ENCODE data around the gene DLGAP4.

Gene DLGAP4

DNA sequence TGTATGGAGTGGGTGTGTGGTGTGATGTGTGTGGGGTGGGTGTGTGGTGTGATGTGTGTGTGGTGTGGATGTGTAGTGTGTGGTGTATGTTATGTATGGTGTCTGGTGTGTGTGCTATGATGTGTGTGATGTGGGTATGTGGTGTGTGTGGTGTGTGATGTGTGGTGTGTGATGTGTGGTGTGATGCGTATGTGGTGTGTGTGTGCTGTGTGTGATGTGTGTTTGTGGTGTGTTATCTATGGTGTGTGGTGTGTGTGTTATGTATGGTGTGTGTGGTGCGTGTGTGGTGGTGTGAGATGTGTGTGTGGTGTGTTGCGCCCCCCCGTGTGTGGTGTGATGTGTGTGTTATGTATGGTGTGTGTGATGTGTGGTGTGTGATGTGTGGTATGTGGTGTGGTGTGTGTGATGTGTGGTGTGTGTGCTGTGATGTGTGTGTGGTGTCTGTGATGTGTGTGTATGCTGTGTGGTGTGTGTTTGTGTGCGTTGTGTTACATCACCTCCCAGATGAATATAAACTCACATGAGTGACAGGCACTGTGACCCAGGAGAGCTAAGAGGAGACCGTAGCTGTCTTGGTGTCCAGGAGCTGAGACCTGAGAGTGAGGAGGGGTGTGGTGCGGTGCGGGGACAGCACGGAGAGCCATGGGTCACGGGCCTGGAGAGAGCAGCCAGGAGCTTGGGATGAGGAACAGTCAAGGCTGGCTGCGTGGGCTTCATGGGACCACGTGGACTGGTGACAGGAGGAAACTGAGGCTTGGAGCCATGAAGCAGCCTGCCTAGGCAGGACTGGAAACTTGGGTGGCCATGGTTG is 8.8 kb downstream of the DLGAP4 start:
- DNase-seq (ENCODE audit: low read depth) = no peak
- no peak overlapping the region for H3K4me3 ChIP-seq (ENCODE audit: low read length)
- TF ChIP-seq, protein P1, sequence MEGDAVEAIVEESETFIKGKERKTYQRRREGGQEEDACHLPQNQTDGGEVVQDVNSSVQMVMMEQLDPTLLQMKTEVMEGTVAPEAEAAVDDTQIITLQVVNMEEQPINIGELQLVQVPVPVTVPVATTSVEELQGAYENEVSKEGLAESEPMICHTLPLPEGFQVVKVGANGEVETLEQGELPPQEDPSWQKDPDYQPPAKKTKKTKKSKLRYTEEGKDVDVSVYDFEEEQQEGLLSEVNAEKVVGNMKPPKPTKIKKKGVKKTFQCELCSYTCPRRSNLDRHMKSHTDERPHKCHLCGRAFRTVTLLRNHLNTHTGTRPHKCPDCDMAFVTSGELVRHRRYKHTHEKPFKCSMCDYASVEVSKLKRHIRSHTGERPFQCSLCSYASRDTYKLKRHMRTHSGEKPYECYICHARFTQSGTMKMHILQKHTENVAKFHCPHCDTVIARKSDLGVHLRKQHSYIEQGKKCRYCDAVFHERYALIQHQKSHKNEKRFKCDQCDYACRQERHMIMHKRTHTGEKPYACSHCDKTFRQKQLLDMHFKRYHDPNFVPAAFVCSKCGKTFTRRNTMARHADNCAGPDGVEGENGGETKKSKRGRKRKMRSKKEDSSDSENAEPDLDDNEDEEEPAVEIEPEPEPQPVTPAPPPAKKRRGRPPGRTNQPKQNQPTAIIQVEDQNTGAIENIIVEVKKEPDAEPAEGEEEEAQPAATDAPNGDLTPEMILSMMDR (conservative IDR thresholded peaks at IDR 0.05; ENCODE audit: low read length) = no peak

DNA sequence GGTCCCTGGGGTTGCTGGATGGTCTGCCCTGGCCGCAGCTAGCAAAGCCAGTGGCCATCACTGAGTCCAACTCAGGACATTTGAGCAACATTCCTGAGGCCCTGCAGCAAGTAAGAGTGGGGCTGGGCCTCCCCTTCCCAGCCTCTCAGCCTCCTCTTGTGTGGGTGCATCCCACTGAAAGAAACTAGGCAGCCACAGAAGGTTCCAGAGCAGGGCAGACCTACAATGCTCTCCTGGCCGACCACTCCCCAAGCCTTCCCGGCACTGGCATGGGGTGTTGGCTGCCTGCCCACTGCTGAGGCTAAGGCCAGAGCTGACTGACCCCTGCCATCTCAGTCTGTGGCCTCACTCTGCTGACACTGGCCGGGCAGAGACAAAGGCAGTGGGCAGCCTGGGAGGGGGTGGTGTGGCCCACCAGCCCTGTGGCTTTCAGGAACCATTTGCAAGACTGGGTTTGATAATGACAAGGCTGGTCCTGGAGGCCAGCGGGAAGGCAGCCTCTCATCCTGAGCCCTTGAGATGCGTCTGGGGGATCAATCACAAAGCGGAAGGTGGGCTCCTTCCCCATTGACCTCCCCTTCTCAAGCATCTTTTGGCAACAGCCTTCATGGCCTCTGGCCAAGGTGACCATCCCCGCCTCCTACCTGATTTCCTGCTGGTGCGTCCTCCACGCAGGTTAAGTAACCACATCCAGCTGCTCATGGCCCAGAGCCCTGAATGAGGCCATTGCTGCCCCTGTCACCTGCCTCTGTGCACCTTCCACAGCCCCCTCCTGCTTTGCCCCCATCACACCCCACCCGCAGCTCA is 9.6 kb downstream of the DLGAP4 start:
- H3K4me3 ChIP-seq (ENCODE audit: low read length) = no peak overlapping the region
- DNase-seq (ENCODE audit: low read depth) = no peak
- TF ChIP-seq, protein P1 (conservative IDR thresholded peaks at IDR 0.05; ENCODE audit: low read length) = no peak

DNA sequence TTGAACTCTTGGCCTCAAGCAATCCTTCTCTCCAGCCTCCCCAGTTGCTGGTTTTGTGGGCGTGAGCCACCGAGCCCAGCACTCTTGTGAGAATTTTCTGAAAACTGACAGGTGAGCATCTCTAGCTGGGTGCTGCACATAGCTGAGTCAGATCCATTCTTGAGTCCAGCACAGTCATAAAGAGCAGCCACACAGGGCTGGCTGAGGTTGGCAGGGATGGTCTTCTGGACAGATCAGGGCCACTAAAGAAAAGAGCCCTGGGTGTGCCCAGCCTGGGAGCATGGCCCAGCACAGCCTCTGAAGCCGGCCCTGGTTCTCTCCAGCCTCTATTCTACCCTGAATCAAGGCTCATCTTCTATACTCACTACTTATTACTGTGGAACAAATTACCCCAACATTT is 11.5 kb downstream of the DLGAP4 start:
- TF ChIP-seq, protein P1 (conservative IDR thresholded peaks at IDR 0.05; ENCODE audit: low read length) = no peak
- DNase-seq (ENCODE audit: low read depth) = no peak

DNA sequence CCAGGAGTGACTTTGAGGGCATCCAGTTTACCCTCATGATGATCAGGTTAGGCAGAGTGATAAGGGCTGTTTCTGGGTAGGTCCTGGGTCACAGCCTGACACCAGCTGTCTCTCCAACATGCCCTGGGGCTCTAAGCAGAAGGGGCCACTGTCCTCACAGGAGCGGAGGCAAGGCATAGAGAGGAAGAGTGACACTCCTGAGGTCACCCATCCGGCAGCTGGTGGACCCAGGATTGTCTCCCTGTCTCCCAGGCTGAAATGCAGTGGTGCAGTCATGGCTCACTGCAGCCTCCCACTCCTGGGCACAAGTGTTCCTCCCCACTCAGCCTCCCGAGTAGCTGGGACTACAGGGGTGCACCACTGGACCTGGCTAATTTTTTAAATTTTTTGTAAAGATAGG is 12.0 kb downstream of the DLGAP4 start:
- TF ChIP-seq, protein P1 (conservative IDR thresholded peaks at IDR 0.05; ENCODE audit: low read length) = no peak
- H3K4me3 ChIP-seq (ENCODE audit: low read length) = no peak overlapping the region
- no peak for DNase-seq (ENCODE audit: low read depth)

More for the DNA sequence above, 11.5 kb downstream of the DLGAP4 start:
- H3K4me3 ChIP-seq (ENCODE audit: low read length) = no peak overlapping the region

DNA sequence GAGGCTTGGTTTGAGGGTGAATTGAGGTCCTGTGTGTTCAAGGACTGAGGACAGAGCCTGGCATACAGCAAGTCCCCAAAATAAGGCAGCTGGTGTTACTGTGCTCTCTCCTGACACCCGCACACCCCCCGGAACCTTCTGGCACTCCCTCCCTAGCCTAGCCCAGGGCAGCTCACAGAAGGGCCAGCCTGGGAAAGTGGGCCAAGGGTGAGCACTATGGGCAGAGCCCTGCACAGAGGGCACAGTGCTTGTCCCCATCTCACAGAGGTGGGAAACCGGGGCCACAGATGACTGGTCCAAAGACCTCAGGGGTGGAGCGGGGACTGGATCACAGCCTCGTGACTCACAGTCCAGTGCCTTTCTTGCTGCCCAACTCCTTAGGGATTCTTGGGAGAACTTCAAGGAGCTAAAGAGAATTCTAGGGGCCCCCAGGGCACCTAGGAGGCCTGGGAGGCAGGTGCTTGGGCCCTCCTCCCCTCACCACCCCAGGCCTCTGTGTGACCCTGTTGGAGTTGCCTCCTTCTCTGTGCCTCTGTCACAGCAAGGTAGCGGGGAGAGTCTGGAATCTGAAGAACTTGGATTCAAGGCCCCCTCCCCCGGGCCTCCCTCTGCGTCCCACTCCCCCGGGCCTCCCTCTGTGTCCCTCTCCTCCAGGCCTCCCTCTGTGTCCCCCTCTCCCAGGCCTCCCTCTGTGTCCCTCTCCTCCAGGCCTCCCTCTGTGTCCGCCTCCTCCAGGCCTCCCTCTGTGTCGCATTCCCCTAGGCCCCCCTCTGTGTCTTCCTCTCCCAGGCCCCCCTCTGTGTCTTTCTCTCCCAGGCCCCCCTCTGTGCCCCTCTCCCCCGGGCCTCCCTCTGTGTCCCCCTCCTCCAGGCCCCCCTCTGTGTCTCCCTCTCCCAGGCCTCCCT is 13.5 kb downstream of the DLGAP4 start:
- DNase-seq (ENCODE audit: low read depth) = no peak
- TF ChIP-seq, protein P1 (conservative IDR thresholded peaks at IDR 0.05; ENCODE audit: low read length) = no peak
- H3K4me3 ChIP-seq (ENCODE audit: low read length) = no peak overlapping the region

DNA sequence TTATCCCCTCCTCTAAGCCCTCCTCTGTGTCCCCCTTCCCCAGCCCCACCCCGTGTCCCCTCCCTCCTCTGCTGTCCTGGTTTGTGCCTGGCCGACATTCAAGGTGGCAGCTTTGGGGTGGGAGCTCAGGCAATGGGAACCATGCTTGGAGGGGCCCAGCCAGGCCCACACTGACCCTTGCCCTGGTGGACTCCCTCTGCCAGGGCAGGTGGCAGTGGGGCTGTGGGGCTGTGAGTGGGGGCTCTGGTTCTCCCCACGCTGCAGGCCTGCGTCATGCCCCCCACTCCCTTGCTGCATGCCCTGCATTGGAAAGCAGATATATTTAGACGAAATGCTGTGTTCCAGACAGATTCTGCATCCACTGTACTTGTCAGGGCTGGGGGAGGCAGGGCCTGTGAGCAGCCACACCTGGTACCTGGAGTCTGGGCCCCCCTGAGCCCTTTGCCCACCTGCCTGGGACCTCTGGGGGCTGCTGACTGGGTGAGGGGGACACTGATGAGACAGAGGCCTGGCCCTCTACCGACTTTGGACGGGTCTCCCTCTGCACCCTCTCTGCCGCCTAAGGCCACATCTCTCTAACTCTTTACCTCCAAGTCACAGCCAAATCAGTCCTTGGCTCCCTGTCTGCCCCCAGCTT is 14.2 kb downstream of the DLGAP4 start:
- TF ChIP-seq, protein P1 (conservative IDR thresholded peaks at IDR 0.05; ENCODE audit: low read length) = no peak
- H3K4me3 ChIP-seq (ENCODE audit: low read length) = no peak overlapping the region
- no peak for DNase-seq (ENCODE audit: low read depth)

Data from AG10803 (cell line).